ENCODE data around the gene CCNJL.

CCNJL gene, protein sequence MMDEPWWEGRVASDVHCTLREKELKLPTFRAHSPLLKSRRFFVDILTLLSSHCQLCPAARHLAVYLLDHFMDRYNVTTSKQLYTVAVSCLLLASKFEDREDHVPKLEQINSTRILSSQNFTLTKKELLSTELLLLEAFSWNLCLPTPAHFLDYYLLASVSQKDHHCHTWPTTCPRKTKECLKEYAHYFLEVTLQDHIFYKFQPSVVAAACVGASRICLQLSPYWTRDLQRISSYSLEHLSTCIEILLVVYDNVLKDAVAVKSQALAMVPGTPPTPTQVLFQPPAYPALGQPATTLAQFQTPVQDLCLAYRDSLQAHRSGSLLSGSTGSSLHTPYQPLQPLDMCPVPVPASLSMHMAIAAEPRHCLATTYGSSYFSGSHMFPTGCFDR

DNA sequence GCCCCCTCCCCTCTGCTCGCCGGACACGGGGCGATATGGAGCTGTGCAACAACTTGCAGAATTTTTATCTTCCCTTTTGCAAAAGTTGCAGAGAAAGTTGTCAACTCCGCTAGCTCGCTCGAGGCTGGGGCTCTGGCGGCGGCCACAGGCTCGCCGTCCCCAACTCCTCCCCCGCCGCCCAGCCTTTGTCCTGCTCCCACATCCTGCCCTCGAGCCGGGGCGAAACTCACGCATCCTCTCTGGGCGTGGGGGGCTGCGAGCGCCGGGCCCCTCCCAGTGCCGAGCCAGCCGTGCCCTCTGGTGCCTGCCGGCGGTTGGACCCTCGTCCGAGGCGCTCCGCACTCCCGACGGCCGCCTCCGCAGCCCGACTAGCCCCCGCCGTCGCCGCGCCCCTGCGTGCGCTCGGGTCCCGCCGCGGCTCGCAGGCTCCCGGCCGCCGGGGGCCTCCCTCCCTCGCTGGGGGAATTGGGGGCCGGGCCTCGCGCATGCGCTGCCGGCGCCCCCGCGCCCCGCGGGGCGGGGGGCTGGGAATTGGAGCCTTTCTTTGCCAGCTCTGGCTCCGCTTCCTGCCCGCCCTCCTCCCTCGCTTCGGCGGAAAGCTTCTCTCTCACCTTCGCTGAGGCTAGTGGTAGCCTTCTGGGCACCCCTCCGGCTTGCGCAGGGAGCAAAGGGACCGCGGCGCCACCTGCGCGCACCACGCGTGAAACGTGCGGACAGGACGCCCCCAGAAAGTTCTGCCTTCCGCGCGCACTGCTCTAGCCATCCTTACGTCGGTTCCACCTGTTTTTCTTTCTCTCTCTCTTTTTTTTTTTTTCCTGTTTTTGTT is at the start of gene CCNJL:
CCNJL (minus strand) TSS at position 431 of the 826 bp plus-strand sequence. CDS start 641 bp downstream, outside the sequence.
- no peaks in the 10 kb centered on the region for H3K36me3 ChIP-seq (ENCODE audit: insufficient read depth, low read length)
- no peak within 1 kb of the TSS for H3K27ac ChIP-seq (ENCODE audit: low read depth, low read length)
- H3K4me3 ChIP-seq (ENCODE audit: low read depth in 1 of 2, low read length in 2 of 2) = peak within 1 kb of the TSS; percentile 41 to 45
- no peaks in the 10 kb centered on the region for H3K9me3 ChIP-seq (ENCODE audit: low read length)
- H3K9ac ChIP-seq (ENCODE audit: low read length) = no peak within 1 kb of the TSS
- peaks cover 0 to 10% of the 10 kb centered on the region in 2 donors for H3K27me3 ChIP-seq (ENCODE audit: control insufficient read depth in 1 of 2, insufficient read depth in 2 of 2, low read length in 2 of 2)
- H3K4me1 ChIP-seq (ENCODE audit: insufficient read depth, low read length) = peaks cover 4% of the 10 kb centered on the region

DNA sequence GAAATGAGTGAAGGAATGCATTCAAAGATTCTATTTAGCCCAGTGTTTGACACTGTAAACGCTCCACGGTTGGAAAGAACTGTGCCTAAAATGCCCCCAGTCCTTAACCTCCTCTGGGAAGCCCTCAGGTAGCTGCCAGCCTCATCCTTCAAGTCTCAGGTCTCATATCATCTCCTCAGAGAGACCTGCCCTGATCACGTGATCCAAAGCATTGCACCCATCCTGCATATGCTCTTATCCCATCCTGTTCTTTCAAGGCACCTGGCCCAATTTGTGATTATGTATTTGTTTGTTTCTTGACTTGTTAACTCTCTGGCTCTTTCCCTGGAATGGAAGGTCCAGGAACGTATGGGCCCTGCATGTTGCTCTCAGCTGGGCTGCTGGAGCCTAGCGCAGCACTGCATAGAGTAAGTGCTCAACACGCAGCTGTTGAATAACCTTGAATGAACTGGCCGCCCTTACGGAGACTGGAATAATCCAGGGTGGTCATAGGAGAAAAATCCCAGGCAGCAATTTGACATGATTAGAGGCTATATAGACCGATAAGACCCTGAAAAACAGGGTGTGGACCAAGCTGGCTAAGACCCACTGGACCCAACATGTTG is 49.4 kb upstream of the CCNJL start:
- Histone ChIP-seq H3K27ac (ENCODE audit: low read depth, low read length) (no peak overlapping the region), H3K36me3 (ENCODE audit: insufficient read depth, low read length) (no peaks in the 10 kb centered on the region), H3K9ac (ENCODE audit: low read length) (no peak overlapping the region), H3K27me3 (ENCODE audit: control insufficient read depth in 1 of 2, insufficient read depth in 2 of 2, low read length in 2 of 2) (no peaks in the 10 kb centered on the region), H3K9me3 (ENCODE audit: low read length) (no peaks in the 10 kb centered on the region), H3K4me3 (ENCODE audit: low read depth in 1 of 2, low read length in 2 of 2) (no peak overlapping the region), H3K4me1 (ENCODE audit: insufficient read depth, low read length) (peaks cover 24% of the 10 kb centered on the region)

DNA sequence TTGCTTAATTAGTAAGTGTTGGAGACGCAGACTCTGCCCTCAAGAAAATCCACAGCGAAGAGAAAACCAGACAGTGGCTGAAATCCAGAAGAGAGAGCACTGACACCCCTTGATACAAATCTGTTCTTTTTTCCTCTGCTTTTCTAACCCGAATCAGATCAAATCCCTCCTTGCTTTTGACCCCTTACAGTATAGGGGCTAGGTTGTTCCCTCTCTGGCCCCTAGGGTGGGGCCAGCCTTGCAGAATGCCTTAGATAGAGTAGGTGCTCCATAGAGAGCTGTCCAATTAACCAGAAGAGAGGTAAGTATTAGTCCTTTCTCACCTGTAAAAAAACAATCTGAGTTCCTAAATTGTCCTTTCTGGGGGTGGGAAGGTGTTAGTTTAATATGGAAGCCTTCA is 47.9 kb upstream of the CCNJL start:
- peaks cover 32% of the 10 kb centered on the region for H3K4me1 ChIP-seq (ENCODE audit: insufficient read depth, low read length)
- H3K4me3 ChIP-seq (ENCODE audit: low read depth in 1 of 2, low read length in 2 of 2) = no peak overlapping the region
- no peaks in the 10 kb centered on the region for H3K36me3 ChIP-seq (ENCODE audit: insufficient read depth, low read length)
- H3K27ac ChIP-seq (ENCODE audit: low read depth, low read length) = no peak overlapping the region
- H3K9ac ChIP-seq (ENCODE audit: low read length) = no peak overlapping the region
- H3K9me3 ChIP-seq (ENCODE audit: low read length) = no peaks in the 10 kb centered on the region
- H3K27me3 ChIP-seq (ENCODE audit: control insufficient read depth in 1 of 2, insufficient read depth in 2 of 2, low read length in 2 of 2) = no peaks in the 10 kb centered on the region

DNA sequence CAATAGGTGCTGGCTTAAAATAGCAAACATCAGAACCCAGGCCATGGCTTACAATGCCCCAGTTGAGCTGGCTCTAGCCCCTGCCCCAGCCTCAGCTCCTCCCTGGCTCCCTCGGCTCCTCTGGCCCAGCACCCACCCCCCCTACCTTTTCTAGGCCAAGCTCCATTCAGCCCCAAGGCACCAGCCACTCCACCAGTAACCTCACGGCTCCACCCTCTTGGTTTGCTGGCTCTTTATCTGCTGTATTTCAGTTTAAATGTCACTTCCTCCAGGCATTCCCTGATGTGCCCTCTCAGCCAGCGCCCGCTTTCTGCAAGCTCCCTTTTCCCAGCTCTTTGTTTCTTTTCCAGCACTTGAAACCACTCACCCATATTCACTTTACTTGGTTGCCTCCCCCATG is 47.5 kb upstream of the CCNJL start:
- Histone ChIP-seq H3K4me1 (ENCODE audit: insufficient read depth, low read length) (peaks cover 32% of the 10 kb centered on the region), H3K9me3 (ENCODE audit: low read length) (no peaks in the 10 kb centered on the region), H3K9ac (ENCODE audit: low read length) (no peak overlapping the region), H3K27ac (ENCODE audit: low read depth, low read length) (no peak overlapping the region), H3K4me3 (ENCODE audit: low read depth in 1 of 2, low read length in 2 of 2) (no peak overlapping the region), H3K27me3 (ENCODE audit: control insufficient read depth in 1 of 2, insufficient read depth in 2 of 2, low read length in 2 of 2) (no peaks in the 10 kb centered on the region), H3K36me3 (ENCODE audit: insufficient read depth, low read length) (no peaks in the 10 kb centered on the region)

DNA sequence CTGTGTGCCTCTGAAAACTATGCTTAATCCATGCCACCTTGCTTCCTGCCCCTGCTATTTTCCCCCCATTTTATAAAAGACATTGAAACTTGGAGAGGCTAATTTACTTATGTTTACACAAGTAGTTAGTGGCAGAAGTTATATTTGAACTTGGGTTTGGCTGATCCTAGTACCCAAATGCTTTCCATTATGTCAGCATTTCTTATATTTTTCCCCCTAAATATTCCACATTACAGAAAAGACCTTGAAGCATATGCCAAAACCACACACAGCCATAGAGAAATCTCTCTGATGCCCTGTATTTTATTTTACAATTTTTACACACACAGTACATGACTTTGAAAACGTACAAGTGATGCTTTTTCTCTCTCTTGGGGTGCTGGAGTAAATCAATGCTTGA is 46.9 kb upstream of the CCNJL start:
- Histone ChIP-seq H3K27ac (ENCODE audit: low read depth, low read length) (no peak overlapping the region), H3K36me3 (ENCODE audit: insufficient read depth, low read length) (no peaks in the 10 kb centered on the region), H3K4me3 (ENCODE audit: low read depth in 1 of 2, low read length in 2 of 2) (no peak overlapping the region), H3K9ac (ENCODE audit: low read length) (no peak overlapping the region), H3K27me3 (ENCODE audit: control insufficient read depth in 1 of 2, insufficient read depth in 2 of 2, low read length in 2 of 2) (no peaks in the 10 kb centered on the region), H3K9me3 (ENCODE audit: low read length) (no peaks in the 10 kb centered on the region), H3K4me1 (ENCODE audit: insufficient read depth, low read length) (peaks cover 32% of the 10 kb centered on the region)

DNA sequence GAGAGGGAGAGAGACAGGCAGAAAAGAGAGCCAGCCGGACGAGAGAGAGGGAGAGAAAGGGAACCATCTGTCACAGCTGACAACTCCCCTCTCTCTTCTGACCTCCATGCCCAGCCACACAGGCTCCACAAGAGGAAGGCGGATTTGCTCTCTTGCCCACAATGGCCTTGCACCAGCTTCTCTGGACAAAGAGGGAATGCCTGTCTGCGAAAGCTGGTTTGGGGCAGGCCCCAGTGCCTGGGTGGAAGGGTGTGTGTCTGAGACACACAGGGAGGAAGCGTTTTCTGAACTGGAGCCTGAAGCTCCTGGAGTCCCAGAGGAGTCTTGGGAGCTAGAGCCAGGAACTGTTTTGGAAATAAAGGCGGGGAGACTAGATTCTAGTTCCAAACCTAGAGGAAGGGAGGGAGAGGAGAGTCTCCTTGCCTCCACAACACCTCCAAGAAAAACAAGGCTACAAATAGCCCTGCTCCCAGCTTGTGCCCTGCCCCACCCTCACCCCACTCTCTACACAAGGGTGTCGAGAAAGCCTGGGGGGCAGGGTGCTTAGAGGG is 45.6 kb upstream of the CCNJL start:
- Histone ChIP-seq H3K36me3 (ENCODE audit: insufficient read depth, low read length) (no peaks in the 10 kb centered on the region), H3K27me3 (ENCODE audit: control insufficient read depth in 1 of 2, insufficient read depth in 2 of 2, low read length in 2 of 2) (no peaks in the 10 kb centered on the region), H3K4me3 (ENCODE audit: low read depth in 1 of 2, low read length in 2 of 2) (no peak overlapping the region), H3K9ac (ENCODE audit: low read length) (no peak overlapping the region), H3K27ac (ENCODE audit: low read depth, low read length) (no peak overlapping the region), H3K9me3 (ENCODE audit: low read length) (no peaks in the 10 kb centered on the region), H3K4me1 (ENCODE audit: insufficient read depth, low read length) (peaks cover 28% of the 10 kb centered on the region)

DNA sequence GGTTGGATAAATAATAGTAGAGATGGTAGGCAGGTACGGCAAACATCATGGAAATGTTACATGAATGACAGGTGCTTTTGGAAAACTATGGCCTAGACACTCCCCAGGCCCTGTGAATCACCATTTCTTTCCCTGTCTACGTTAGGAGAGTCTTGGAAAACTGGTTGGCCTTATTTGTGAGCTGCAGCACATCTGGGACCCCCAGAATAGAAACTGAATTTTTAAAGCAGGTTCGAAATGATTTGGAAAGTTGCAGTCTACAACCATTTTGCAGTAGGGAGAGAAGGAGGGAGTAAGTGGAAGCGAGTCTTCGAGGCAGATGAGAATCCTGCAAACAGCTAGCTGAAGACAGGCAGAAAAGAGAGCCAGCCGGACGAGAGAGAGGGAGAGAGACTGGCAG is 45.0 kb upstream of the CCNJL start:
- Histone ChIP-seq H3K27me3 (ENCODE audit: control insufficient read depth in 1 of 2, insufficient read depth in 2 of 2, low read length in 2 of 2) (no peaks in the 10 kb centered on the region), H3K9me3 (ENCODE audit: low read length) (no peaks in the 10 kb centered on the region), H3K4me3 (ENCODE audit: low read depth in 1 of 2, low read length in 2 of 2) (no peak overlapping the region), H3K4me1 (ENCODE audit: insufficient read depth, low read length) (peaks cover 28% of the 10 kb centered on the region), H3K9ac (ENCODE audit: low read length) (no peak overlapping the region), H3K27ac (ENCODE audit: low read depth, low read length) (no peak overlapping the region), H3K36me3 (ENCODE audit: insufficient read depth, low read length) (peaks cover 1% of the 10 kb centered on the region)

DNA sequence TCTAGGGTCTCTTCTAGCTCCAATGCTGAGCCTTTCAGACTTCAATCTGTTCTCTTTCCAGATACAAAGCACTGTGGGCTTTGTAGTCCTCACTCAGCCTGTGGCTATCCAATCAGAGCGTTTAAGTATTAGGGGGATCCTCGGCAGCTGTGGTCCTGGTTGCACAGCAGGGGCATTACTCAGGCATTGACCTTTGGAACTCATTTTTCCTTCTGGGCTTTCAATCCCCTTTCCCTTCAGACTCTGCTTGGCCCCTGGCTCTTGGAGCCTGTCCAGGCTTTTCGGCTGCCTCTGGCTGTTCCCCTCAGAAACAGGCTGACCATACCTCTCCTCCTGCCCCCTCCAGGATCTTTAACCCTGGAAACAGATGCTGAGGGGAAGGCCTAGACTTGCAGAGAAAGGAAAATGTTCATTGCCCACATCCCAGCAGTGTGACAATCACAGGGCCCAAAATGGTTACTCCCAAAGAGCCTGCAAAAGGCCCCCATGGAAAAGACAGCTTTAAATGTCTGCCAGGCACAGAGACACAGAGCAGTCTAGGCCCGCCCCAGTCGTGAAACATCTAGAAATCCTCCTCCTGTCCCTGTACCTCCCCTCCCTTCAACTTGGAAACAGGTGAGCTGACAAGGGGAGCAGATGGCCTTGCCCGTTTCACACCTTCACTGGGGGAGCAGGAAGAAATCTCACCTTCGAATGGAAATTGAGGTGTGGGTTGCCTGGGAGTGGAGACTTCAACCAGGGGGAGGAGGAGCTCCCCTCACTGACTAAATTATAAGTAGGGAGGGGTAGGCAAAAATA is 44.4 kb upstream of the CCNJL start:
- Histone ChIP-seq H3K9ac (ENCODE audit: low read length) (no peak overlapping the region), H3K36me3 (ENCODE audit: insufficient read depth, low read length) (peaks cover 5% of the 10 kb centered on the region), H3K27ac (ENCODE audit: low read depth, low read length) (no peak overlapping the region), H3K4me3 (ENCODE audit: low read depth in 1 of 2, low read length in 2 of 2) (no peak overlapping the region), H3K27me3 (ENCODE audit: control insufficient read depth in 1 of 2, insufficient read depth in 2 of 2, low read length in 2 of 2) (no peaks in the 10 kb centered on the region), H3K4me1 (ENCODE audit: insufficient read depth, low read length) (peaks cover 28% of the 10 kb centered on the region), H3K9me3 (ENCODE audit: low read length) (no peaks in the 10 kb centered on the region)

DNA sequence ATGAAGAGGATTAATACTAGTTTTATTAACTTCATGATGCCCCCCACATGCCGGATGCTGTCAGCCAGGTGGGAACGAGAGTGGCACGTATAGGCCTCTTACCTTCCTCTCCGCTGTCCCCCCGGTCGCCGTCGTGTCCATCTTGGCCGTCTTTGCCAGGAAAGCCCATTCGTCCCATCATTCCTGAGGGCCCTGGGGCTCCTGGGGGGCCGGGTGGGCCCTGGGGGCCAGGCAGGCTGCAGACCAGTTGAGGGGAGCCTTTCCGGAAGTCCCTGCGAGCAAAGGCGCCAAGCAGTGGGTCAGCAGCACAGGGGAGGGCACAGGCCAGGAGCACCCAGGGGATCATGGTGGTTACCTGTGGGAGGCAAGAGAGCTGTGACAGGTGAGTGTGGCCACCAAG is 42.3 kb upstream of the CCNJL start:
- no peak overlapping the region for H3K27ac ChIP-seq (ENCODE audit: low read depth, low read length)
- H3K9me3 ChIP-seq (ENCODE audit: low read length) = no peaks in the 10 kb centered on the region
- peaks cover 5% of the 10 kb centered on the region for H3K36me3 ChIP-seq (ENCODE audit: insufficient read depth, low read length)
- H3K4me3 ChIP-seq (ENCODE audit: low read depth in 1 of 2, low read length in 2 of 2) = no peak overlapping the region
- peaks cover 28% of the 10 kb centered on the region for H3K4me1 ChIP-seq (ENCODE audit: insufficient read depth, low read length)
- no peaks in the 10 kb centered on the region for H3K27me3 ChIP-seq (ENCODE audit: control insufficient read depth in 1 of 2, insufficient read depth in 2 of 2, low read length in 2 of 2)
- H3K9ac ChIP-seq (ENCODE audit: low read length) = no peak overlapping the region

DNA sequence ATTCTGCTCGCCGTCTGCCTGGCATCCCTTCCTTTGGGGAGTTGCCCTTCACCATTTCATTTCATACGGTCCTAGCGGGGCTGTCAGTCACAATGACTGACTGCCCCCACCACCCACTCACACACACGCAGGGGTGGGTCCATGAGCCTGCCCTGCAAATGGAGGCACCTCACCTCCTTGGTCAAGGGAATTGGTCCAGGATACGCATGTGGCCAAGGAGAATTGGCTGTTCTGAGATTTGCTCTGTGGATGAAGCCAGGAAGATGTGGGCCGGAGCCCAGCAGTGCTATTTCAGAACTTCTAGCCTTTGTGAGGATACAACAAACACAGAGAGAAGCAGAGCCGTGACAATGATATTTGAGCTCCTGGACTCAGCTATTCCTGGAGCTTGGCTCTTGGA is 41.0 kb upstream of the CCNJL start:
- Histone ChIP-seq H3K27me3 (ENCODE audit: control insufficient read depth in 1 of 2, insufficient read depth in 2 of 2, low read length in 2 of 2) (no peaks in the 10 kb centered on the region), H3K27ac (ENCODE audit: low read depth, low read length) (no peak overlapping the region), H3K4me3 (ENCODE audit: low read depth in 1 of 2, low read length in 2 of 2) (no peak overlapping the region), H3K9ac (ENCODE audit: low read length) (no peak overlapping the region), H3K9me3 (ENCODE audit: low read length) (no peaks in the 10 kb centered on the region), H3K4me1 (ENCODE audit: insufficient read depth, low read length) (peaks cover 19% of the 10 kb centered on the region), H3K36me3 (ENCODE audit: insufficient read depth, low read length) (peaks cover 5% of the 10 kb centered on the region)

DNA sequence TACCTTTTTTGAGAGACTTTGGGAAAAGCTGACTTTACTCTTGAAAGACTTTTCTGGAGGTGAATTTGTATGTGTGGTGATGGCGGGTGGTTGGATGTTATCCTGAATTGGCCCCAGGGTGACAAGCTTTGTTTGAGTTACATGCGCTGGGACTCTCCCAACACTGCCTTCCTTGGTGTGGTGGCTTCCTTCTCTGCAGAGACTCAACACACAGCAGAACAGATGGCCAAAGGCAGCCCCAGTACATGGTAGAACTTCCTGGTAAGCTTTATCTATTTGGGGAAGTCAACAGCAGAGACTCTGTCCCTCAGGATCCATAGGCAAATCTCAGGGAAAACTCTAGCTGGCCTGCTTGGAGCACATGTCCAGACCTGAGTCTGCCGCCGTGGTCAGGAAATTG is 39.9 kb upstream of the CCNJL start:
- Histone ChIP-seq H3K4me3 (ENCODE audit: low read depth in 1 of 2, low read length in 2 of 2) (no peak overlapping the region), H3K36me3 (ENCODE audit: insufficient read depth, low read length) (peaks cover 5% of the 10 kb centered on the region), H3K9ac (ENCODE audit: low read length) (no peak overlapping the region), H3K27me3 (ENCODE audit: control insufficient read depth in 1 of 2, insufficient read depth in 2 of 2, low read length in 2 of 2) (no peaks in the 10 kb centered on the region), H3K27ac (ENCODE audit: low read depth, low read length) (no peak overlapping the region), H3K9me3 (ENCODE audit: low read length) (no peaks in the 10 kb centered on the region), H3K4me1 (ENCODE audit: insufficient read depth, low read length) (peaks cover 14% of the 10 kb centered on the region)

All from muscle layer of colon (tissue), 2 donors.